Measurements from ENCODE around the gene ATG14.

Gene ATG14

DNA sequence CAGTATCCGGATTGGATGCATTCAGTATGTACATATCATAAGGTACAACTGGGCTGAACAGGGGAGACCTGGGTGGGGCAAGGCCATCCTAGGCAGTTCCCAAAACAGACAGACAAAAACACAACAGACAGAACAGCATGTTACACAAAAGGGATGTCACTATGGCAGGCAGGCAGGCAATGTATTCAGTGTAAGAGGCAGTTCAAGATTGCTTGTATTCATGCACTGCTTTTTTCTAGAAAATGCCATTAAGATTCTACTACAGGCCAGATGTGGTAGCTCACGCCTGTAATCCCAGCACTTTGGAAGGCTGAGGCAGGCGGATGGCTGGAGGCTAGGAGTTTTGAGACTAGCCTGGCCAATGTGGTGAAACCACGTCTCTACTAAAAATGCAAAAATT, 25.3 kb upstream of the ATG14 start:
- TF ChIP-seq, protein P1, sequence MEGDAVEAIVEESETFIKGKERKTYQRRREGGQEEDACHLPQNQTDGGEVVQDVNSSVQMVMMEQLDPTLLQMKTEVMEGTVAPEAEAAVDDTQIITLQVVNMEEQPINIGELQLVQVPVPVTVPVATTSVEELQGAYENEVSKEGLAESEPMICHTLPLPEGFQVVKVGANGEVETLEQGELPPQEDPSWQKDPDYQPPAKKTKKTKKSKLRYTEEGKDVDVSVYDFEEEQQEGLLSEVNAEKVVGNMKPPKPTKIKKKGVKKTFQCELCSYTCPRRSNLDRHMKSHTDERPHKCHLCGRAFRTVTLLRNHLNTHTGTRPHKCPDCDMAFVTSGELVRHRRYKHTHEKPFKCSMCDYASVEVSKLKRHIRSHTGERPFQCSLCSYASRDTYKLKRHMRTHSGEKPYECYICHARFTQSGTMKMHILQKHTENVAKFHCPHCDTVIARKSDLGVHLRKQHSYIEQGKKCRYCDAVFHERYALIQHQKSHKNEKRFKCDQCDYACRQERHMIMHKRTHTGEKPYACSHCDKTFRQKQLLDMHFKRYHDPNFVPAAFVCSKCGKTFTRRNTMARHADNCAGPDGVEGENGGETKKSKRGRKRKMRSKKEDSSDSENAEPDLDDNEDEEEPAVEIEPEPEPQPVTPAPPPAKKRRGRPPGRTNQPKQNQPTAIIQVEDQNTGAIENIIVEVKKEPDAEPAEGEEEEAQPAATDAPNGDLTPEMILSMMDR (IDR thresholded peaks at IDR 0.05; ENCODE audit: low read depth, low read length), result no peak
- DNase-seq, result no peak

DNA sequence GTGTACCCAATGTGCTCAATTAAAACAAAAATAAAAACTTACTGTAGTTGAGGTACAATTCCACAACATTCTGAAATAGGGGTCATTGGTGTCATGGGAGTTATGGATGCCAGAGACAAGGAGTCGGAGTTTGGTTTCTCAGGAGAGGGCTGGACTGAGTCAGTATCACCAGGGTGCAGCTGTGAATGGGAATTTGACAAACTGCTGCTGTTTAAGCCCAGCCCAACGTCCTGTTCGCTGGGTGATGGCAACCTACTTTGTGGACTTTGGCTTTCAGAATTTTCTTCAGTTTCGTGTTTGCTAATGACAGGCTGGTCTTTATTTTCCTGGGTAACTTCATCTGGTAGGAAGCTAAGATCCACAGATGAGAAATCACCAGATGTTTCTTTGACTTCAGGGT, 24.9 kb upstream of the ATG14 start:
- TF ChIP-seq, protein P1 (IDR thresholded peaks at IDR 0.05; ENCODE audit: low read depth, low read length), result no peak
- no peaks in the 10 kb centered on the region for H3K9me3 ChIP-seq
- H3K36me3 ChIP-seq, result no peaks in the 10 kb centered on the region; the same call in 1 of the 2 replicates
- H3K27me3 ChIP-seq, result peaks cover 12% of the 10 kb centered on the region; the same call in 1 of the 2 replicates
- H3K4me1 ChIP-seq, result no peaks in the 10 kb centered on the region
- H3K4me3 ChIP-seq (ENCODE audit: low read depth, low read length), result no peak overlapping the region
- DNase-seq, result no peak

More for the DNA sequence above, 25.3 kb upstream of the ATG14 start:
- peaks cover 12% of the 10 kb centered on the region; the same call in 1 of the 2 replicates for H3K27me3 ChIP-seq
- no peaks in the 10 kb centered on the region; the same call in 1 of the 2 replicates for H3K36me3 ChIP-seq
- H3K4me1 ChIP-seq, result no peaks in the 10 kb centered on the region
- no peak overlapping the region for H3K4me3 ChIP-seq (ENCODE audit: low read depth, low read length)
- H3K9me3 ChIP-seq, result no peaks in the 10 kb centered on the region

DNA sequence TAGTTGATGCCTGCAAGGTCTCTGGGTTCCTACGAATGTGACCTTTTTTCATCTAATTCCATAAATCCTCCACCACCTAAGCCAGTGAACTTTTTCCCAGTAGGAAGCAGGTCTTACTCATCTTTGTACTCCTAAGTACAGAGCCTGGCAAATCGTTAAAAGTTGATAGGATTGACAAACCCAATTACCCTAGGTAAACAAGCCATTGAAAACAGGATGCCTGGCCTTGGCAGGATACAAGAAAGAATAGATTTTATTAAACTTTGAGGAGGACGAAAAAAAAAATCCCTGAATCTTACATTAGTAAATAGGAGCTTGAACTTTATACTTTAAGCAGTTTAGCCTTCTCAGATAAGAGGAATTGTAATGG, 23.2 kb upstream of the ATG14 start:
- Histone ChIP-seq H3K27me3 (peaks cover 12% of the 10 kb centered on the region; the same call in 1 of the 2 replicates), H3K36me3 (no peaks in the 10 kb centered on the region; the same call in 1 of the 2 replicates), H3K4me3 (ENCODE audit: low read depth, low read length) (no peak overlapping the region), H3K9me3 (no peaks in the 10 kb centered on the region), H3K4me1 (no peaks in the 10 kb centered on the region)
- DNase-seq, result no peak
- TF ChIP-seq, protein P1 (IDR thresholded peaks at IDR 0.05; ENCODE audit: low read depth, low read length), result no peak

DNA sequence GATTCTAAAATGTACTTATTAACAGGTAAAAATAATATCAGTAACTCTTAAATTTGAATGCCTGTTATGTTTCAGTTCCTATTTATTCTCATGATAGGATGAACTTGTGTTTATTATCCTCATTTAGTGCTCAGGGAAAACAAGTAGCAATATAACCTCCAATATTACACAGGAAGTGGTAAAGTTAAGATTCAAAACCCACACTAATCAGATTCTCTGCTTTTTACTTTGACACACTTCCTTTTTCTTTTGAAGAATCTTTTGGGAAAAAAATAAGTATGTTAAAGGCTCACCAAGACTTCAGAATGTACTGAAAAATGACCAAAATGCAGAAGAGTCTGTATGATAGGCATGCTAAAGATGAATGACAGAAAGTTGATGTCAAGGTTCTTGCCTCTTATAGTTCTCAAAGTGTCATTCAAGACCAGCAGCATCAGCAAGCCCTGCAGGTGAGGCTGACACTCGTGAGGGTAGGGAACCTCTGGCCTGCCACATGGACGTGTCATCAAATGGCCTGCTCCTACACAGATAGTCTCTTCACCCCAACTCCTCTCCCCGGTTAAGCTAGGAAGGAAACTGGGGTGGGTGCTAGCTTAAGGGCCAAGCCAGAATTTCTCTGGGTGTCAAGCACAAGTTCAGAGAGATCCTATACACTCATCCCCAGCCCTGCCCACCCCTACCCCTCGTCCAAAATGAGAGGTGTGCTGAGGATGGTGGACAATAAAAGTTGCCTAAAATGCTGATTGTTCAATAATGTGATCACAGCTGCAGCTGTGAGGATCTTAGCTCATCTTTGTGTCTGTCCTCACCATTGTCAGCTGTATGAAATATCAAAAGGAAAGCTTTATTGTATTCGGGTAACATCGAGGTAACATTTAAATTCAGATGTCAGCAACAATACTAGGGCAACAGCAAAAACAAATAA, 22.5 kb upstream of the ATG14 start:
- Histone ChIP-seq H3K4me1 (no peaks in the 10 kb centered on the region), H3K36me3 (no peaks in the 10 kb centered on the region; the same call in 1 of the 2 replicates), H3K27me3 (peaks cover 12% of the 10 kb centered on the region; the same call in 1 of the 2 replicates), H3K4me3 (ENCODE audit: low read depth, low read length) (no peak overlapping the region), H3K9me3 (no peaks in the 10 kb centered on the region)
- no peak for DNase-seq
- TF ChIP-seq, protein P1 (IDR thresholded peaks at IDR 0.05; ENCODE audit: low read depth, low read length), result no peak

DNA sequence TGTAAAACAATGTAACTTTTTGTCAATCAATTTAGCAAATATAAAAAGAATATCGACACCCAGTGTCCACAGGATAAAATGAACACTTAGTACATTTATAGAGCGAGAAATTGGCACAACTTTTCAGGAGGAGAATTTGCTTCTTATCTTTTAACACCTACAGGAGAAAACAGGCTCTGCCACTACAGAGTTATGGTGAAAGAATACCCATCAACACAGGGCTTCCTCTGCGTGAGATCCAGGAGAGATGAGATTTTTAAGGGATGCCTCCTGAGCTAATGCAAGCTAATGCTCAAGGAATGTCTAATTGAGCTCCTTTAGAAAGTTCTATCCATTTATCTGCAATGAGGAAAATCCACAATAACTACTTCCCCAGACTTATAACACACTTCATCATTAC, 21.0 kb upstream of the ATG14 start:
- Histone ChIP-seq H3K4me3 (ENCODE audit: low read depth, low read length) (no peak overlapping the region), H3K27me3 (peaks cover 6% of the 10 kb centered on the region; the same call in 1 of the 2 replicates), H3K4me1 (no peaks in the 10 kb centered on the region), H3K9me3 (no peaks in the 10 kb centered on the region), H3K36me3 (no peaks in the 10 kb centered on the region)
- TF ChIP-seq, protein P1 (IDR thresholded peaks at IDR 0.05; ENCODE audit: low read depth, low read length), result no peak
- DNase-seq, result no peak

Measured in BE2C (cell line).